HG02970 (cell line): ENCODE data around the gene CYB5RL.

ENCODE experiments used
- ATAC-seq: cut with Tn5 transposase; IDR thresholded peaks from one replicate; pipeline ENCODE4 v1.9.1; 2021; ENCODE audit warnings: mild to moderate bottlenecking, moderate library complexity, moderate number of reproducible peaks; ENCODE audit not compliant: unreplicated experiment, low FRiP score

Gene CYB5RL

GRCh38 chr1:54163051-54163450 lies 36.8 kb downstream of the CYB5RL start:
- no peak for ATAC-seq

DNA sequence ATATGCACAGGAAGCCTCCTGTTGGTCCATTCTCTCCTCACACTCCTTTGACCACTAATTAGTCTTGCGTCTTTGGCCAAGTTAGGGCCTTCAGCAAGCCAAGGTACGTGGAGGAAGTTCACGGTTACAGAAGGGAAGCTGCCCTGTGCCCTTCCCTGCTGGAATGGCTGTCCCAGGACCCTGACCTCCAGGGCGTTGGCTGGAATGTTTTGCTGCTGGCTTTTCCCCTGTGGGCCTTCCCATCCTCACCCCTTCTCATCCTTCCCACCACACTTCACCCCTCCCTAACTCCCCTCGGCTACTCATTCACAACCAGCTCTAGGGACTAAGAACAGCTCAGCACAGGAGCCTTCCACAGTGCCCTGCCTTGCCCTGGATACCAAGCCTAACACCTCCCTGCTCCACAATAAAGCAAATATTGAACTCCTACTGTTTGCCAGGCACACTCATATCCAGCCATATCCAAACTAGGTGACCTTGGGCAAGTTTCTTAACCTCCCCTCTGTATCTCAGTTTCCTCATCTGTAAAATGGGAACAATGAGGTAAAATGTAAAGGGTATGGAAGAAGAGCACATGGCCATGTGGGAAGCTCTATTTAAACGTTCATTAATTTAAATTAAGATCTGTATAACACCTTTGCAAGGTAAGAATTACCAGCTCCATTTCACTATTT lies 38.2 kb downstream of the CYB5RL start:
- ATAC-seq: no peak

DNA sequence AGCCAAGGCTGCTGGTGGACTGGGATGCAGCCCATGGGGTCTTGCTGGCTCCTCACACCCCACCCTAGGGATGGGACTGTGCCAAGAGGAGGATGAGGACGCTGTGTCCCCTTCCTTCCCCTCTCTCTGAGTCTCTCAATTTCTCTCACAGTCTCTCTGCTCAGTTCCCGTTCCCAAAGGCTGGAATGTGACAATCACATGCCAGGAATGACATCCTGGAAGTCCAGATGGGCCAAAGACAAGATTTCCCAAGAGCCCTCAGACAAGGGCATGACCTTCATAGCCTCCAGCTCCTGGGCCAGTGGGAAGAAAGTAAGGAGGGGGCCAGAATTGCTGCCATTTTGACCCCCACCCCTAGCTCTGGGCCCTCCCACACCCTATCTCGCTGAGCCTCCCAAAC lies 39.5 kb downstream of the CYB5RL start:
- ATAC-seq: no peak

- no peak for ATAC-seq
Observed at GRCh38 chr1:54159733-54160316, 40.0 kb downstream of the CYB5RL start.

DNA sequence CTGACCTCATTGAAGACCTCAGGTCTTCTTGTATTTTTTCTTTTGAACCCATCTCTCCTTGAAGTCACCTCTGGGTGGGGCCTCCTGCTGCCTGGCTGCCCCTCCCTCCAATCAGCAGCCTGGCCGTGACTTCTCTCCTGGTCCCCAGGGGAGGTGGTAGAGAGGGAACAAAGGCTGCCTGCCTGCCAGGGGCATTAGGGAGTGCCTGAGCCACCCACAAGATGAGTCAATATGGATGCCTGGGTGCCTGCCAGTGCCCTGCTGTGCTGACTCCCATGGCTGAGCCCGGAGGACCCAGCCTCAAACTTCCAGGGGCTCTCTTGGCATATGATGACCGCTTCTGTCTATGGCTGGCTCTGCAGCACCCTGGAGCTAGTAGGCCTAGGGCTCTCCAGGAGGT lies 41.8 kb downstream of the CYB5RL start:
- ATAC-seq: no peak

GRCh38 chr1:54157401-54157800 lies 42.4 kb downstream of the CYB5RL start:
- no peak for ATAC-seq

- no peak for ATAC-seq
Observed at GRCh38 chr1:54156986-54157385, 42.8 kb downstream of the CYB5RL start.

DNA sequence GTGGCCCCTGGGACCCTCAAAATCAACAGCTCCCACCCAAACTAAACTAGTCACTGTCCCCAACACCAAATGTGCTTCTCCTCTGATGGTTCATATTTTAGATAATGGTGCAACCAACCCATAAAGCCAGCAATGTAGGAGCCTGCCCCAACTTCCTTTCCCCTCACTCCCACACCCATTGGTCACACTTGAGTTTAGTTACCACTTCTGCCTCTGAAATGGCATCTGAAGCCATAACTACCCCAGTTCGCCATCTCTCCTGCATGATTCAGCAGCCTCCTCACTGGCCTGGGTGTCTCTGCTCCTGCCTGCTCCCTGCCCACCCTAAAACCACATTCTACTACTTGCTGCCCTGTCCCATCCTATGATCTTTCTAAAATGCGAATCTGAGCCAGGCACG lies 43.6 kb downstream of the CYB5RL start:
- ATAC-seq: no peak

DNA sequence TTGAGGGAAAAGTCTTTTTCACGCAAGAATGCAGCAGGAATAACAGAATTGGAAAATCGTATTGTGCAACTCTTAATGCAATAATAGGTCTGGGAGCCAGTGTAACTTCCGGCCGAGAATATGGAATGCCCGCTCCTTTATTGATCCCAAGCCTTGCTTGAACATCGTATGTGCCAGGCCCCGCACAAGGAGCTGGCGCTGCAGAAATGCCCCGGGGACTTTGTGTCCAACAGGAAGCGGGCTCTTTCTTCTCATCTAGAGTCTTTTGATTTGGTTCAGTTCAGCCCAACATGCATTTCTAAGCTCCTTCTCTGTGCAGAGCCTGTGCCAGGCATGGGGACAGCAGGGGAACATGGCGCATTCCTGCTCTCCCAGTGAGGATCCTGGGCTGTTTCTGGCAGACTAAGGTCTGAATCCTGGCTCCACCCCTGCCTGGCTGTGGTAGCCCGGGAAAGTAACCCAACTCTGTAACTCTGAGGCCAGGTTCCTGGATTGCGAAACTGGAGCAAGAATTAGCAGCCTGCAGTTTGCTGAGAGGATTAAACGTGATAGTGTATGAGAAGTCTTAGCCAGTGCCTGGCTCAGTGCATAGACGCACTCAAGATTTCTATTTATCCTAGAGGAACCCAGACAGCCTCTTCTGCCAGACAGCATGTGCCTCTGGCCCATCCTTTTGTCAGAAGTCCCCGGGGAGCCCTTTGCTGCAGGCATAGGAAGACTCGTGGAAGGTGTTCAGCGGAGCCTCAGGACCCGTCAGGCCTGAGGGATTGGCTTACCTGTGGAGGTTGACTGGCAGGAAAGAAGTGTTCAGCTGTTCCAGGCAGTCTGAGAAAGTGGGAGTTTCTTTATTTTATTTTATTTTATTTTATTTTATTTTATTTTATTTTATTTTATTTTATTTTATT lies 46.0 kb downstream of the CYB5RL start:
- ATAC-seq: no peak

DNA sequence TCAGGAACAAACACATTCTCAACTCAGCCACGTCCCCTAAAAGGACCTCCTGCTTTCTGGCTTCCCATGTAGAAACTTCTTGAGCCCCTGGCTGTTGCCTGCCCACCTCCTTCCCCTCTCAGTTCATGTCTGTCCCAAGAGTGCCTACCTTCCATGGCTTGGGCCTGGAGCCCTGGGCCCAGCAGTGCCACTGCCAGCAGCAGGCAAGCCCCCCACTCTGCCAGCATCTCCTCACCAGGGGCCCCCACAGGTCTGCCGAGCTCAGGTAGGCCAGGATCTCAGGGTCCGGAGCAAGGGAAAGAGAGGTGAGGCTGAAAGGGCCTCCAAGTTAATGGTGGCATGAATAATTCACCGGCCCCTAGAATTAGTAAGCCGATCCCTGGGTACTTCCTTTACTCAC lies 47.1 kb downstream of the CYB5RL start, which contains the start of gene CDCP2:
Gene CDCP2, minus strand, starts transcription at position 305 of the 400 bp plus-strand sequence. Its CDS starts 78 bp downstream, at position 227.
- ATAC-seq: no peak

DNA sequence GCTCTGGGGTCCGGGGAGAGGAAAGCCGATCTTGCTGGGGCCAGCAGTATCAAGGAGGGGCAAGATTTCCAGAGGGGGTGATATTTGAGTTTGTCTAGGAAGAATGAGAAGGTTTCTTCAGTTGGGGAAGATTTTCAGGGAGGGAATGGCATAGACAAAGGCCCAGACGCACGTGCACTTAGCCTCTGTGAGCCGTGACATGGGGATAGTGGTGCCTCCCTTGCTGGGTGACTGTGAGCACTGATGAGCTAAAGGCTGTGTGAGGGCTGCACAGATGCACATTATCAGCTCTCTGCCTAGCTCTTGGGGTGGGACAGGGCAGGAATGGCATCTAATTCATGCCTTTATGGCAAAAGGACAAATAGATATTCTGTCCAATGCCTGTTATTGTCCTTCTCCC lies 48.8 kb downstream of the CYB5RL start:
- no peak for ATAC-seq
